Measurements from ENCODE around the gene IGSF8. TPM values are rescaled to one million over a fixed set of nuclear protein-coding genes. Genes with fewer than 3 reads are reported as not detected.

IGSF8 gene
- total RNA-seq, 1 donor from 2014 or later = 24.0 TPM

GRCh38 chr1:160143695-160144094, 45.3 kb upstream of the IGSF8 start:
- no peaks in the 10 kb centered on the region for H3K4me1 Mint-ChIP-seq (ENCODE audit: unreplicated experiment)
- no peak overlapping the region for H3K4me3 Mint-ChIP-seq (ENCODE audit: unreplicated experiment)

GRCh38 chr1:160139840-160140239, 41.4 kb upstream of the IGSF8 start:
- Mint-ChIP-seq H3K9me3 (ENCODE audit: unreplicated experiment) (no peaks in the 10 kb centered on the region), H3K4me1 (ENCODE audit: unreplicated experiment) (no peaks in the 10 kb centered on the region), H3K36me3 (ENCODE audit: unreplicated experiment) (no peaks in the 10 kb centered on the region), H3K27ac (ENCODE audit: unreplicated experiment) (no peak overlapping the region), H3K4me3 (ENCODE audit: unreplicated experiment) (no peak overlapping the region), H3K27me3 (ENCODE audit: unreplicated experiment) (peaks cover 47% of the 10 kb centered on the region)
- no peak for TF ChIP-seq CTCF (IDR thresholded peaks at IDR 0.05)
- no peak for DNase-seq (ENCODE audit: extremely low spot score, unreplicated experiment)

More at GRCh38 chr1:160143695-160144094, 45.3 kb upstream of the IGSF8 start:
- H3K36me3 Mint-ChIP-seq (ENCODE audit: unreplicated experiment) = no peaks in the 10 kb centered on the region
- no peak overlapping the region for H3K27ac Mint-ChIP-seq (ENCODE audit: unreplicated experiment)
- DNase-seq (ENCODE audit: extremely low spot score, unreplicated experiment) = no peak
- peaks cover 47% of the 10 kb centered on the region for H3K27me3 Mint-ChIP-seq (ENCODE audit: unreplicated experiment)
- TF ChIP-seq CTCF (IDR thresholded peaks at IDR 0.05) = no peak
- no peaks in the 10 kb centered on the region for H3K9me3 Mint-ChIP-seq (ENCODE audit: unreplicated experiment)

GRCh38 chr1:160137216-160137862, 38.9 kb upstream of the IGSF8 start:
- no peaks in the 10 kb centered on the region for H3K4me1 Mint-ChIP-seq (ENCODE audit: unreplicated experiment)
- H3K36me3 Mint-ChIP-seq (ENCODE audit: unreplicated experiment) = no peaks in the 10 kb centered on the region

GRCh38 chr1:160136926-160137200, 38.4 kb upstream of the IGSF8 start:
- TF ChIP-seq CTCF (IDR thresholded peaks at IDR 0.05) = no peak
- Mint-ChIP-seq H3K27me3 (ENCODE audit: unreplicated experiment) (peaks cover 46% of the 10 kb centered on the region), H3K36me3 (ENCODE audit: unreplicated experiment) (no peaks in the 10 kb centered on the region), H3K4me1 (ENCODE audit: unreplicated experiment) (no peaks in the 10 kb centered on the region), H3K9me3 (ENCODE audit: unreplicated experiment) (no peaks in the 10 kb centered on the region), H3K4me3 (ENCODE audit: unreplicated experiment) (no peak overlapping the region), H3K27ac (ENCODE audit: unreplicated experiment) (no peak overlapping the region)
- no peak for DNase-seq (ENCODE audit: extremely low spot score, unreplicated experiment)

More at GRCh38 chr1:160137216-160137862, 38.9 kb upstream of the IGSF8 start:
- H3K27me3 Mint-ChIP-seq (ENCODE audit: unreplicated experiment) = peaks cover 45% of the 10 kb centered on the region
- no peak for TF ChIP-seq CTCF (IDR thresholded peaks at IDR 0.05)
- H3K27ac Mint-ChIP-seq (ENCODE audit: unreplicated experiment) = no peak overlapping the region
- no peak for DNase-seq (ENCODE audit: extremely low spot score, unreplicated experiment)
- H3K4me3 Mint-ChIP-seq (ENCODE audit: unreplicated experiment) = no peak overlapping the region
- no peaks in the 10 kb centered on the region for H3K9me3 Mint-ChIP-seq (ENCODE audit: unreplicated experiment)

GRCh38 chr1:160136121-160136925, 37.9 kb upstream of the IGSF8 start:
- DNase-seq (ENCODE audit: extremely low spot score, unreplicated experiment) = no peak
- Mint-ChIP-seq H3K9me3 (ENCODE audit: unreplicated experiment) (no peaks in the 10 kb centered on the region), H3K27me3 (ENCODE audit: unreplicated experiment) (peaks cover 45% of the 10 kb centered on the region), H3K4me3 (ENCODE audit: unreplicated experiment) (no peak overlapping the region), H3K27ac (ENCODE audit: unreplicated experiment) (no peak overlapping the region), H3K36me3 (ENCODE audit: unreplicated experiment) (no peaks in the 10 kb centered on the region), H3K4me1 (ENCODE audit: unreplicated experiment) (no peaks in the 10 kb centered on the region)
- no peak for TF ChIP-seq CTCF (IDR thresholded peaks at IDR 0.05)
